WTC11 (cell line): Measurements from ENCODE around the gene SHISA6. TPM values are rescaled to one million over a fixed set of nuclear protein-coding genes. Genes with fewer than 3 reads are reported as not detected.

Experiments
- ATAC-seq: fragments of 200-7000 bp; cut with Tn5 transposase; 2 replicates; pipeline ENCODE4 v1.10.0; 2021; ENCODE audit warnings: mild to moderate bottlenecking, moderate library complexity
- CTCF ChIA-PET: fragments of 300-600 bp; sonication (Branson Sonifier 250); formaldehyde crosslinking; loops from one replicate; lab custom pipeline; 2021; ENCODE audit warnings: antibody characterized with exemption; lab: Charles Lee
- POLR2A ChIA-PET: fragments of 350-600 bp; sonication (Branson Sonifier 250); formaldehyde crosslinking; loops from one replicate; lab custom pipeline; 2021; ENCODE audit warnings: antibody characterized with exemption; lab: Charles Lee
- DNase-seq: peaks from one replicate; pipeline ENCODE4 v3.0.0; 2021; ENCODE audit warnings: low spot score
- H3K27ac Mint-ChIP-seq: 2 replicates; pipeline ENCODE4 v1.8.0; 2021; ENCODE audit warnings: mixed read lengths
- H3K27me3 Mint-ChIP-seq: 2 replicates; pipeline ENCODE4 v1.8.0; 2021; ENCODE audit warnings: low read depth, mild to moderate bottlenecking, moderate library complexity, mixed read lengths
- H3K36me3 Mint-ChIP-seq: 2 replicates; pipeline ENCODE4 v1.8.0; 2021; ENCODE audit warnings: mixed read lengths
- H3K4me1 Mint-ChIP-seq: 2 replicates; pipeline ENCODE4 v1.8.0; 2022; ENCODE audit warnings: mixed read lengths
- H3K4me3 Mint-ChIP-seq: 2 replicates; pipeline ENCODE4 v1.8.0; 2021; ENCODE audit warnings: mild to moderate bottlenecking, moderate library complexity, mixed read lengths
- H3K9me3 Mint-ChIP-seq: 2 replicates; pipeline ENCODE4 v1.8.0; 2021; ENCODE audit warnings: mixed read lengths
- FOXJ3 ChIP-seq: sonication (generic); formaldehyde crosslinking; IDR thresholded peaks from 2 replicates; pipeline ENCODE4 v1.9.0; 2021; ENCODE audit warnings: missing genetic modification reagents, mild to moderate bottlenecking, borderline replicate concordance
- FOXP1 ChIP-seq: sonication (generic); formaldehyde crosslinking; IDR thresholded peaks from 2 replicates; pipeline ENCODE4 v1.8.0; 2022; ENCODE audit warnings: missing genetic modification reagents, mild to moderate bottlenecking, moderate library complexity, borderline replicate concordance
- IRF2 ChIP-seq: sonication (generic); formaldehyde crosslinking; IDR thresholded peaks from 2 replicates; pipeline ENCODE4 v1.8.0; 2022; ENCODE audit warnings: low read depth, missing genetic modification reagents, borderline replicate concordance
- JAZF1 ChIP-seq: fragments of 250-450 bp; sonication (Bioruptor Pico); IDR thresholded peaks from 2 replicates; pipeline ENCODE4 v1.9.0; 2021; ENCODE audit warnings: moderate library complexity, mild to moderate bottlenecking, inconsistent platforms
- MXD4 ChIP-seq: fragments of 250-450 bp; sonication (Bioruptor Pico); IDR thresholded peaks from 2 replicates; pipeline ENCODE4 v1.8.0; 2021; ENCODE audit warnings: mild to moderate bottlenecking, moderate library complexity, borderline replicate concordance
- NFE2L1 ChIP-seq: sonication (generic); formaldehyde crosslinking; IDR thresholded peaks from 2 replicates; pipeline ENCODE4 v1.8.1; 2023; ENCODE audit warnings: missing genetic modification reagents
- NFYB ChIP-seq: sonication (generic); formaldehyde crosslinking; conservative IDR thresholded peaks from 2 replicates; pipeline ENCODE4 v1.8.0; 2022; ENCODE audit warnings: low read depth, missing genetic modification reagents
- NR2C2 ChIP-seq: sonication (generic); formaldehyde crosslinking; IDR thresholded peaks from 2 replicates; pipeline ENCODE4 v1.8.0; 2022; ENCODE audit warnings: mild to moderate bottlenecking, missing genetic modification reagents
- SMAD3 ChIP-seq: sonication (generic); formaldehyde crosslinking; IDR thresholded peaks from 2 replicates; pipeline ENCODE4 v1.8.0; 2022; ENCODE audit warnings: missing genetic modification reagents, mild to moderate bottlenecking, borderline replicate concordance
- TEAD4 ChIP-seq: sonication (generic); formaldehyde crosslinking; IDR thresholded peaks from 2 replicates; pipeline ENCODE4 v1.8.0; 2022; ENCODE audit warnings: mild to moderate bottlenecking, missing genetic modification reagents
- ZNF232 ChIP-seq: sonication (generic); formaldehyde crosslinking; IDR thresholded peaks from 2 replicates; pipeline ENCODE4 v1.8.0; 2022; ENCODE audit warnings: mild to moderate bottlenecking, missing genetic modification reagents
- ZNF423 ChIP-seq: fragments of 250-450 bp; sonication (Bioruptor Pico); IDR thresholded peaks from 2 replicates; pipeline ENCODE4 v2.1.2; 2022; ENCODE audit warnings: mild to moderate bottlenecking, moderate library complexity
- ZNF532 ChIP-seq: fragments of 250-450 bp; sonication (Bioruptor Pico); IDR thresholded peaks from 2 replicates; pipeline ENCODE4 v1.9.0; 2021; ENCODE audit warnings: mild to moderate bottlenecking, borderline replicate concordance
- total RNA-seq: library from RNA; stranded (reverse); gene quantifications from 3 replicates; pipeline ENCODE4 v1.2.3, GENCODE V29; 2021
- TF ChIP-seq, protein P1 (sequence below): sonication (generic); formaldehyde crosslinking; IDR thresholded peaks from 2 replicates; pipeline ENCODE4 v1.8.0; 2022; ENCODE audit warnings: mild to moderate bottlenecking, missing genetic modification reagents
- TF ChIP-seq, protein P2 (sequence below): sonication (generic); formaldehyde crosslinking; IDR thresholded peaks from 2 replicates; pipeline ENCODE4 v1.8.1; 2023; ENCODE audit warnings: mild to moderate bottlenecking, moderate library complexity, missing genetic modification reagents
- TF ChIP-seq, protein P3 (sequence below): sonication (generic); formaldehyde crosslinking; IDR thresholded peaks from 2 replicates; pipeline ENCODE4 v1.8.1; 2023; ENCODE audit warnings: mild to moderate bottlenecking, missing genetic modification reagents, moderate library complexity
- TF ChIP-seq, protein P4 (sequence below): sonication (generic); formaldehyde crosslinking; IDR thresholded peaks from 2 replicates; pipeline ENCODE4 v1.8.1; 2023; ENCODE audit warnings: mild to moderate bottlenecking, missing genetic modification reagents, moderate library complexity
- TF ChIP-seq, protein P5 (sequence below): sonication (generic); formaldehyde crosslinking; IDR thresholded peaks from 2 replicates; pipeline ENCODE4 v1.8.0; 2023; ENCODE audit warnings: missing genetic modification reagents, mild to moderate bottlenecking, borderline replicate concordance
- TF ChIP-seq, protein P6 (sequence below): sonication (generic); formaldehyde crosslinking; IDR thresholded peaks from 2 replicates; pipeline ENCODE4 v1.8.1; 2022; ENCODE audit warnings: low read depth, mild to moderate bottlenecking, moderate library complexity, missing genetic modification reagents, borderline replicate concordance

SHISA6 gene
- total RNA-seq, 1 experiment from 2014 or later, result 1.1 TPM

DNA sequence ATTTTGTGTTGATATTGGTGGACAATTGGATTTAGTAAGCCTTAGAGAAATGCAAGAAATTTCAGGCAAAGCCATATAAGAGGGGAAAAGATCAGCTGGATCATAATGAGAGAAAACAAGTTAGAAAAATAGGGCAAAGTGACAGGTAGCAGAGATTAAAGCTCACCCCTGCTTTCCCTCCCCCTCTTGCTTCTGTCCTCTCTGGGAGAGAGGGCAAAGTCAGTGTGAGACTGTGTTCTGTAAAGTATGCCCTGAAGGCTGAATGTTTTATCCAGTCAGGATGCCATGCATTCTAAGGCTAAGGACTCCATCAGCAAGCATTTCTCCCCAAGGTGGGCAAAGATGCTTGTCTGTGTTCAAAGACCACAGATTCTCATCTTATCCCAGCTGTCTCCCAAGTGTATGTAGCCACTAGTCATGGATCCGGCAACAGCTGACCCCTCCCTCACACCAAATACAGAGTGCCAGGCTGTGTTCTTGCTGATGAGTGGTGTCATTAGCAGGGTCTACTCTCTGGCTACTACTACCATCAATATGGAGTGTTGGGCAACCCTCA is 221.1 kb downstream of the SHISA6 start:
- DNase-seq, result no peak
- TF ChIP-seq JAZF1 (CRISPR knock-in tag) (no peak), ZNF232 (no peak), FOXJ3 (CRISPR knock-in tag) (no peak), ZNF423 (CRISPR knock-in tag) (no peak), ZNF532 (no peak), SMAD3 (CRISPR knock-in tag) (no peak), MXD4 (CRISPR knock-in tag) (no peak), NFYB (CRISPR knock-in tag) (no peak), TEAD4 (CRISPR knock-in tag) (no peak), NFE2L1 (CRISPR knock-in tag) (no peak), NR2C2 (no peak), FOXP1 (CRISPR knock-in tag) (no peak), IRF2 (CRISPR knock-in tag) (no peak)
- TF ChIP-seq, protein P1, sequence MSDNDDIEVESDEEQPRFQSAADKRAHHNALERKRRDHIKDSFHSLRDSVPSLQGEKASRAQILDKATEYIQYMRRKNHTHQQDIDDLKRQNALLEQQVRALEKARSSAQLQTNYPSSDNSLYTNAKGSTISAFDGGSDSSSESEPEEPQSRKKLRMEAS (CRISPR knock-in tag), result no peak
- TF ChIP-seq, protein P2, sequence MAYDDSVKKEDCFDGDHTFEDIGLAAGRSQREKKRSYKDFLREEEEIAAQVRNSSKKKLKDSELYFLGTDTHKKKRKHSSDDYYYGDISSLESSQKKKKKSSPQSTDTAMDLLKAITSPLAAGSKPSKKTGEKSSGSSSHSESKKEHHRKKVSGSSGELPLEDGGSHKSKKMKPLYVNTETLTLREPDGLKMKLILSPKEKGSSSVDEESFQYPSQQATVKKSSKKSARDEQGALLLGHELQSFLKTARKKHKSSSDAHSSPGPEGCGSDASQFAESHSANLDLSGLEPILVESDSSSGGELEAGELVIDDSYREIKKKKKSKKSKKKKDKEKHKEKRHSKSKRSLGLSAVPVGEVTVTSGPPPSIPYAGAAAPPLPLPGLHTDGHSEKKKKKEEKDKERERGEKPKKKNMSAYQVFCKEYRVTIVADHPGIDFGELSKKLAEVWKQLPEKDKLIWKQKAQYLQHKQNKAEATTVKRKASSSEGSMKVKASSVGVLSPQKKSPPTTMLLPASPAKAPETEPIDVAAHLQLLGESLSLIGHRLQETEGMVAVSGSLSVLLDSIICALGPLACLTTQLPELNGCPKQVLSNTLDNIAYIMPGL, result no peak
- TF ChIP-seq, protein P3, sequence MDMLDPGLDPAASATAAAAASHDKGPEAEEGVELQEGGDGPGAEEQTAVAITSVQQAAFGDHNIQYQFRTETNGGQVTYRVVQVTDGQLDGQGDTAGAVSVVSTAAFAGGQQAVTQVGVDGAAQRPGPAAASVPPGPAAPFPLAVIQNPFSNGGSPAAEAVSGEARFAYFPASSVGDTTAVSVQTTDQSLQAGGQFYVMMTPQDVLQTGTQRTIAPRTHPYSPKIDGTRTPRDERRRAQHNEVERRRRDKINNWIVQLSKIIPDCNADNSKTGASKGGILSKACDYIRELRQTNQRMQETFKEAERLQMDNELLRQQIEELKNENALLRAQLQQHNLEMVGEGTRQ (CRISPR knock-in tag), result no peak
- TF ChIP-seq, protein P4, sequence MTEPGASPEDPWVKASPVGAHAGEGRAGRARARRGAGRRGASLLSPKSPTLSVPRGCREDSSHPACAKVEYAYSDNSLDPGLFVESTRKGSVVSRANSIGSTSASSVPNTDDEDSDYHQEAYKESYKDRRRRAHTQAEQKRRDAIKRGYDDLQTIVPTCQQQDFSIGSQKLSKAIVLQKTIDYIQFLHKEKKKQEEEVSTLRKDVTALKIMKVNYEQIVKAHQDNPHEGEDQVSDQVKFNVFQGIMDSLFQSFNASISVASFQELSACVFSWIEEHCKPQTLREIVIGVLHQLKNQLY, result no peak
- TF ChIP-seq, protein P5, sequence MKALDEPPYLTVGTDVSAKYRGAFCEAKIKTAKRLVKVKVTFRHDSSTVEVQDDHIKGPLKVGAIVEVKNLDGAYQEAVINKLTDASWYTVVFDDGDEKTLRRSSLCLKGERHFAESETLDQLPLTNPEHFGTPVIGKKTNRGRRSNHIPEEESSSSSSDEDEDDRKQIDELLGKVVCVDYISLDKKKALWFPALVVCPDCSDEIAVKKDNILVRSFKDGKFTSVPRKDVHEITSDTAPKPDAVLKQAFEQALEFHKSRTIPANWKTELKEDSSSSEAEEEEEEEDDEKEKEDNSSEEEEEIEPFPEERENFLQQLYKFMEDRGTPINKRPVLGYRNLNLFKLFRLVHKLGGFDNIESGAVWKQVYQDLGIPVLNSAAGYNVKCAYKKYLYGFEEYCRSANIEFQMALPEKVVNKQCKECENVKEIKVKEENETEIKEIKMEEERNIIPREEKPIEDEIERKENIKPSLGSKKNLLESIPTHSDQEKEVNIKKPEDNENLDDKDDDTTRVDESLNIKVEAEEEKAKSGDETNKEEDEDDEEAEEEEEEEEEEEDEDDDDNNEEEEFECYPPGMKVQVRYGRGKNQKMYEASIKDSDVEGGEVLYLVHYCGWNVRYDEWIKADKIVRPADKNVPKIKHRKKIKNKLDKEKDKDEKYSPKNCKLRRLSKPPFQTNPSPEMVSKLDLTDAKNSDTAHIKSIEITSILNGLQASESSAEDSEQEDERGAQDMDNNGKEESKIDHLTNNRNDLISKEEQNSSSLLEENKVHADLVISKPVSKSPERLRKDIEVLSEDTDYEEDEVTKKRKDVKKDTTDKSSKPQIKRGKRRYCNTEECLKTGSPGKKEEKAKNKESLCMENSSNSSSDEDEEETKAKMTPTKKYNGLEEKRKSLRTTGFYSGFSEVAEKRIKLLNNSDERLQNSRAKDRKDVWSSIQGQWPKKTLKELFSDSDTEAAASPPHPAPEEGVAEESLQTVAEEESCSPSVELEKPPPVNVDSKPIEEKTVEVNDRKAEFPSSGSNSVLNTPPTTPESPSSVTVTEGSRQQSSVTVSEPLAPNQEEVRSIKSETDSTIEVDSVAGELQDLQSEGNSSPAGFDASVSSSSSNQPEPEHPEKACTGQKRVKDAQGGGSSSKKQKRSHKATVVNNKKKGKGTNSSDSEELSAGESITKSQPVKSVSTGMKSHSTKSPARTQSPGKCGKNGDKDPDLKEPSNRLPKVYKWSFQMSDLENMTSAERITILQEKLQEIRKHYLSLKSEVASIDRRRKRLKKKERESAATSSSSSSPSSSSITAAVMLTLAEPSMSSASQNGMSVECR, result no peak
- TF ChIP-seq, protein P6, sequence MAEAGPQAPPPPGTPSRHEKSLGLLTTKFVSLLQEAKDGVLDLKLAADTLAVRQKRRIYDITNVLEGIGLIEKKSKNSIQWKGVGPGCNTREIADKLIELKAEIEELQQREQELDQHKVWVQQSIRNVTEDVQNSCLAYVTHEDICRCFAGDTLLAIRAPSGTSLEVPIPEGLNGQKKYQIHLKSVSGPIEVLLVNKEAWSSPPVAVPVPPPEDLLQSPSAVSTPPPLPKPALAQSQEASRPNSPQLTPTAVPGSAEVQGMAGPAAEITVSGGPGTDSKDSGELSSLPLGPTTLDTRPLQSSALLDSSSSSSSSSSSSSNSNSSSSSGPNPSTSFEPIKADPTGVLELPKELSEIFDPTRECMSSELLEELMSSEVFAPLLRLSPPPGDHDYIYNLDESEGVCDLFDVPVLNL (CRISPR knock-in tag), result no peak
- ATAC-seq, result no peak
- ChIA-PET CTCF (no interaction called here), POLR2A (no interaction called here)
- Mint-ChIP-seq H3K4me1 (no peaks in the 10 kb centered on the region), H3K36me3 (peaks cover 61% of the 10 kb centered on the region), H3K27me3 (peaks cover 19% of the 10 kb centered on the region), H3K27ac (no peak overlapping the region), H3K4me3 (no peak overlapping the region), H3K9me3 (peaks cover 71% of the 10 kb centered on the region)
